IMR-90 (cell line): ENCODE measurements around the gene NDNF. TPM values are rescaled to one million over a fixed set of nuclear protein-coding genes. Genes with fewer than 3 reads are reported as not detected.

Experiments
- ATAC-seq: fragments of 200-7000 bp; cut with Tn5 transposase; 2 replicates; pipeline ENCODE4 v1.9.1; 2020; ENCODE audit warnings: low read depth, mild to moderate bottlenecking, moderate library complexity
- BruUV-seq: library from RNA; stranded (reverse); fragments of 400-500 nt; replicated peaks from 2 replicates; lab custom pipeline; 2021; lab: Mats Ljungman, UMichigan
- CTCF ChIA-PET: fragments of 300-600 bp; formaldehyde crosslinking; extraction: SDS; loops from one replicate; lab custom pipeline; 2021; ENCODE audit warnings: antibody characterized with exemption; lab: Yijun Ruan, JAX
- POLR2A ChIA-PET: fragments of 300-600 bp; sonication (Branson Sonifier 250); formaldehyde crosslinking; loops from one replicate; lab custom pipeline; 2022; ENCODE audit warnings: antibody characterized with exemption; ENCODE audit not compliant: unreplicated experiment; lab: Charles Lee
- DNase-seq: peaks from one replicate; pipeline ENCODE4 v3.0.0; 2013
- H2AFZ ChIP-seq: replicated peaks from 2 replicates; pipeline ENCODE3; 2013; ENCODE audit warnings: low read length, mild to moderate bottlenecking; ENCODE audit not compliant: poor library complexity
- H2AK5ac ChIP-seq: 2 replicates; pipeline ENCODE4 v1.6.1; 2013; ENCODE audit warnings: low read depth, low read length, inconsistent platforms
- H2AK9ac ChIP-seq: replicated peaks from 2 replicates; pipeline ENCODE3; 2013; ENCODE audit warnings: mild to moderate bottlenecking, low read depth, low read length, moderate library complexity; ENCODE audit not compliant: poor library complexity
- H2BK120ac ChIP-seq: 2 replicates; pipeline ENCODE4 v1.6.1; 2013; ENCODE audit warnings: low read depth, low read length, inconsistent platforms
- H2BK15ac ChIP-seq: 3 replicates; pipeline ENCODE4 v1.6.1; 2013; ENCODE audit warnings: low read depth, low read length, inconsistent platforms
- H2BK20ac ChIP-seq: 2 replicates; pipeline ENCODE4 v1.6.1; 2013; ENCODE audit warnings: low read depth, mild to moderate bottlenecking, inconsistent platforms, low read length, moderate library complexity
- H2BK5ac ChIP-seq: 2 replicates; pipeline ENCODE4 v1.6.1; 2013; ENCODE audit warnings: mild to moderate bottlenecking, low read depth, low read length, inconsistent platforms; ENCODE audit not compliant: poor library complexity, severe bottlenecking
- H3K14ac ChIP-seq: replicated peaks from 2 replicates; pipeline ENCODE4 v1.6.1; 2013; ENCODE audit warnings: low read depth, low read length, inconsistent platforms
- H3K18ac ChIP-seq: 2 replicates; pipeline ENCODE4 v1.6.1; 2013; ENCODE audit warnings: low read depth, low read length, control low read depth
- H3K23ac ChIP-seq: 2 replicates; pipeline ENCODE4 v1.6.1; 2013; ENCODE audit warnings: low read depth, low read length, inconsistent platforms
- H3K27ac ChIP-seq: 2 replicates; pipeline ENCODE4 v1.5.1; 2013; ENCODE audit warnings: mild to moderate bottlenecking, control low read depth, low read length; ENCODE audit not compliant: insufficient read depth
- H3K27me3 ChIP-seq: 2 replicates; pipeline ENCODE4 v1.6.1; 2013; ENCODE audit warnings: low read length; ENCODE audit not compliant: control insufficient read depth, insufficient read depth
- H3K36me3 ChIP-seq: 2 replicates; pipeline ENCODE4 v1.6.1; 2013; ENCODE audit warnings: low read length, mixed read lengths; ENCODE audit not compliant: control insufficient read depth, insufficient read depth
- H3K4ac ChIP-seq: 2 replicates; pipeline ENCODE4 v1.6.1; 2013; ENCODE audit warnings: low read depth, low read length, inconsistent platforms
- H3K4me1 ChIP-seq: 2 replicates; pipeline ENCODE4 v1.6.1; 2013; ENCODE audit warnings: low read length, mixed read lengths; ENCODE audit not compliant: control insufficient read depth, insufficient read depth
- H3K4me2 ChIP-seq: 2 replicates; pipeline ENCODE4 v1.6.1; 2013; ENCODE audit warnings: low read depth, mild to moderate bottlenecking, control low read depth, low read length, moderate library complexity
- H3K4me3 ChIP-seq: 2 replicates; pipeline ENCODE4 v1.5.1; 2013; ENCODE audit warnings: low read depth, mild to moderate bottlenecking, control low read depth, low read length, moderate library complexity; ENCODE audit not compliant: insufficient read depth
- H3K56ac ChIP-seq: 2 replicates; pipeline ENCODE4 v1.6.1; 2013; ENCODE audit warnings: low read length, inconsistent platforms; ENCODE audit not compliant: insufficient read depth; ENCODE audit errors: extremely low read depth
- H3K79me1 ChIP-seq, 2 experiments: 2 replicates each; pipeline ENCODE4 v1.6.1; 2013; ENCODE audit warnings: low read length in 2 of 2, inconsistent platforms in 1 of 2, low read depth in 1 of 2
- H3K9ac ChIP-seq: 2 replicates; pipeline ENCODE4 v1.6.1; 2013; ENCODE audit warnings: low read depth, low read length, control low read depth
- H3K9me1 ChIP-seq: 2 replicates; pipeline ENCODE4 v1.6.1; 2013; ENCODE audit warnings: low read length, inconsistent platforms; ENCODE audit not compliant: insufficient read depth
- H3K9me3 ChIP-seq: 2 replicates; pipeline ENCODE4 v1.6.1; 2013; ENCODE audit warnings: low read length; ENCODE audit not compliant: control insufficient read depth, insufficient read depth
- H4K20me1 ChIP-seq: 2 replicates; pipeline ENCODE4 v1.6.1; 2013; ENCODE audit warnings: low read length, inconsistent platforms; ENCODE audit not compliant: insufficient read depth
- H4K5ac ChIP-seq: 2 replicates; pipeline ENCODE4 v1.6.1; 2013; ENCODE audit warnings: mild to moderate bottlenecking, low read depth, low read length, control low read depth
- H4K8ac ChIP-seq, 2 experiments: 2 replicates each; pipeline ENCODE4 v1.6.1; 2013; ENCODE audit warnings: low read depth in 2 of 2, low read length in 2 of 2, control low read depth in 1 of 2, inconsistent platforms in 1 of 2
- H4K91ac ChIP-seq: 2 replicates; pipeline ENCODE4 v1.6.1; 2013; ENCODE audit warnings: low read depth, low read length, inconsistent platforms; ENCODE audit not compliant: insufficient read depth
- BHLHE40 ChIP-seq: fragments of 150-350 bp; IDR thresholded peaks from 2 replicates; pipeline ENCODE4 v1.6.1; 2016; ENCODE audit warnings: mild to moderate bottlenecking, low read depth, low read length
- CEBPB ChIP-seq: IDR thresholded peaks from 2 replicates; pipeline ENCODE4 v1.6.1; 2012; ENCODE audit warnings: low read depth, low read length, improper control_type of control experiment
- CHD1 ChIP-seq: IDR thresholded peaks from 2 replicates; pipeline ENCODE4 v1.6.1; 2012; ENCODE audit warnings: low read depth, low read length, improper control_type of control experiment
- FOS ChIP-seq: fragments of 150-350 bp; IDR thresholded peaks from 2 replicates; pipeline ENCODE4 v1.6.1; 2016; ENCODE audit warnings: low read depth, low read length
- MAFK ChIP-seq: IDR thresholded peaks from 2 replicates; pipeline ENCODE4 v1.6.1; 2012; ENCODE audit warnings: low read depth, low read length, improper control_type of control experiment
- MAZ ChIP-seq: IDR thresholded peaks from 2 replicates; pipeline ENCODE4 v1.6.1; 2012; ENCODE audit warnings: low read depth, mild to moderate bottlenecking, low read length, improper control_type of control experiment, moderate library complexity, borderline replicate concordance
- MXI1 ChIP-seq: IDR thresholded peaks from 2 replicates; pipeline ENCODE4 v1.6.1; 2012; ENCODE audit warnings: low read depth, mild to moderate bottlenecking, low read length, moderate library complexity, borderline replicate concordance
- NFE2L2 ChIP-seq: fragments of 150-350 bp; IDR thresholded peaks from 2 replicates; pipeline ENCODE4 v1.6.1; 2016; ENCODE audit warnings: low read depth, mild to moderate bottlenecking, low read length
- POLR2A ChIP-seq: IDR thresholded peaks from 2 replicates; pipeline ENCODE4 v1.6.1; 2012; ENCODE audit warnings: mild to moderate bottlenecking, low read depth, low read length
- RAD21 ChIP-seq: IDR thresholded peaks from 2 replicates; pipeline ENCODE4 v1.6.1; 2012; ENCODE audit warnings: low read length, improper control_type of control experiment
- RCOR1 ChIP-seq: IDR thresholded peaks from 2 replicates; pipeline ENCODE4 v1.6.1; 2012; ENCODE audit warnings: mild to moderate bottlenecking, low read length, improper control_type of control experiment; ENCODE audit not compliant: insufficient replicate concordance
- RFX5 ChIP-seq: IDR thresholded peaks from 2 replicates; pipeline ENCODE4 v1.8.0; 2012; ENCODE audit warnings: low read depth, mild to moderate bottlenecking, low read length, moderate library complexity
- SMC3 ChIP-seq: fragments of 150-350 bp; IDR thresholded peaks from 2 replicates; pipeline ENCODE4 v1.6.1; 2016; ENCODE audit warnings: low read depth, mild to moderate bottlenecking, antibody characterized with exemption, low read length, moderate library complexity
- WGBS, 2 experiments: methylation state at CpG; one replicate each; pipeline versions ENCODE4 v1.1.5 to v1.1.7; 2013; ENCODE audit warnings: missing lambda C conversion rate in 2 of 2; ENCODE audit not compliant: insufficient read length in 1 of 2; ENCODE audit errors: extremely low coverage in 2 of 2; 5-methylcytosine and 5-hydroxymethylcytosine counted together
- dilution Hi-C: fragments of 300-500 bp; cut with HindIII; formaldehyde crosslinking; loops from one replicate; pipeline ENCODE4 v1.14.3; 2018; ENCODE audit warnings: low sequenced_read_pairs; ENCODE audit not compliant: unreplicated experiment
- in situ Hi-C: fragments of 300-500 bp; cut with MboI; formaldehyde crosslinking; loops from 3 replicates; pipeline ENCODE4 v1.14.3; 2019; ENCODE audit warnings: low sequenced_read_pairs, inconsistent platforms, mixed read lengths
- intact Hi-C: fragments of 100-400 bp; cut with micrococcal nuclease; formaldehyde crosslinking; loops from 2 replicates; pipeline ENCODE4 v1.10.0; 2022
- polyA plus RNA-seq, 3 experiments: library from polyadenylated mRNA; depleted of rRNA; stranded (reverse); fragments of >200 nt; gene quantifications; 2 replicates each; pipeline ENCODE4 v1.2.3, GENCODE V29; 2012; ENCODE audit warnings: low replicate concordance in 1 of 3
- total RNA-seq: library from RNA; depleted of rRNA; stranded (reverse); fragments of >200 nt; gene quantifications from 2 replicates; pipeline ENCODE4 v1.2.3, GENCODE V29; 2012
- TF ChIP-seq, protein P1 (sequence below): fragments of 150-350 bp; IDR thresholded peaks from 2 replicates; pipeline ENCODE4 v1.6.1; 2017; ENCODE audit warnings: mild to moderate bottlenecking, antibody characterized with exemption, low read length, low read depth
- TF ChIP-seq, protein P2 (sequence below): conservative IDR thresholded peaks from 2 replicates; pipeline ENCODE4 v1.5.1; 2012; ENCODE audit warnings: mild to moderate bottlenecking, low read depth, low read length, improper control_type of control experiment
- TF ChIP-seq, protein P3 (sequence below): fragments of 150-350 bp; IDR thresholded peaks from 2 replicates; pipeline ENCODE4 v1.6.1; 2016; ENCODE audit warnings: low read depth, mild to moderate bottlenecking, low read length, moderate library complexity, borderline replicate concordance

NDNF gene
- total and polyA plus RNA-seq, 2 of the 4 experiments (the other 2 are of a cell fraction), result under 0.01 TPM; not detected in 1

DNA sequence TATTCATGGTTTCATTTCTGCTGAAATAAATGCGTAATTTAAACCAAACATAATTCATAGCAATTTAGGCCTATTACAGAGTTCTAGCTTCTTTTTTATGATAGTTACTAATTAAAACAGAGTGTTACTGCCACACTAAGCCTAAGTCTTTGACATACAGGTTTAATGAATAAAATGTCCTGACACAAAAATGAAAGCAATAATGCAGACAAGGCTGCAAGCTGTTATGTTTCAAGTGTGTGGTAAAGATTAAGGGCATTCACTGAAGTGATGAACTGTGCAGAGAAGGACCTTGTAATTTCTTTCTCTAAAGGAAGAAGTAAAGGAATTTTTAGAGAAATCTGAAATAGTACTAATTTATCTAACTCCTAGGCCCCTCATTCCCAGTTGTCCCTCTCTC is 2.9 kb downstream of the NDNF start:
- Histone ChIP-seq H3K27me3 (peaks cover 50% of the 10 kb centered on the region), H3K79me1 (no peaks in the 10 kb centered on the region), H4K91ac (no peak overlapping the region), H3K14ac (no peak overlapping the region), H4K20me1 (no peaks in the 10 kb centered on the region), H3K4me3 (no peak overlapping the region), H3K4me2 (no peak overlapping the region), H2BK15ac (no peak overlapping the region), H3K9ac (no peak overlapping the region), H4K5ac (no peak overlapping the region), H3K36me3 (no peaks in the 10 kb centered on the region), H3K56ac (no peak overlapping the region), H2AFZ (no peak overlapping the region), H3K9me3 (no peaks in the 10 kb centered on the region), H2AK5ac (no peak overlapping the region), H4K8ac (no peak overlapping the region), H2BK20ac (no peak overlapping the region), H2BK120ac (no peak overlapping the region), H3K27ac (no peak overlapping the region), H3K23ac (no peak overlapping the region), H2AK9ac (no peak overlapping the region), H3K18ac (no peak overlapping the region), H3K4me1 (peaks cover 5% of the 10 kb centered on the region; the same call in 1 of the 2 replicates), H3K9me1 (no peaks in the 10 kb centered on the region), H2BK5ac (no peak overlapping the region), H3K4ac (no peak overlapping the region)
- no CpG with 5 or more reads among the region's 1 CpG for WGBS, 2 experiments
- ChIA-PET CTCF (no interaction called here), POLR2A (no interaction called here)
- BruUV-seq, result no TSS peak
- intact Hi-C loops, result no loop called here
- dilution Hi-C loops, result no loop called here
- no peak for ATAC-seq
- TF ChIP-seq MAFK (no peak), POLR2A (no peak), CEBPB (no peak), RFX5 (no peak), SMC3 (no peak), MAZ (no peak), MXI1 (no peak), CHD1 (no peak), BHLHE40 (no peak), NFE2L2 (no peak), RCOR1 (no peak), RAD21 (no peak), FOS (no peak)
- TF ChIP-seq, protein P1, sequence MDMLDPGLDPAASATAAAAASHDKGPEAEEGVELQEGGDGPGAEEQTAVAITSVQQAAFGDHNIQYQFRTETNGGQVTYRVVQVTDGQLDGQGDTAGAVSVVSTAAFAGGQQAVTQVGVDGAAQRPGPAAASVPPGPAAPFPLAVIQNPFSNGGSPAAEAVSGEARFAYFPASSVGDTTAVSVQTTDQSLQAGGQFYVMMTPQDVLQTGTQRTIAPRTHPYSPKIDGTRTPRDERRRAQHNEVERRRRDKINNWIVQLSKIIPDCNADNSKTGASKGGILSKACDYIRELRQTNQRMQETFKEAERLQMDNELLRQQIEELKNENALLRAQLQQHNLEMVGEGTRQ, result no peak
- TF ChIP-seq, protein P2, sequence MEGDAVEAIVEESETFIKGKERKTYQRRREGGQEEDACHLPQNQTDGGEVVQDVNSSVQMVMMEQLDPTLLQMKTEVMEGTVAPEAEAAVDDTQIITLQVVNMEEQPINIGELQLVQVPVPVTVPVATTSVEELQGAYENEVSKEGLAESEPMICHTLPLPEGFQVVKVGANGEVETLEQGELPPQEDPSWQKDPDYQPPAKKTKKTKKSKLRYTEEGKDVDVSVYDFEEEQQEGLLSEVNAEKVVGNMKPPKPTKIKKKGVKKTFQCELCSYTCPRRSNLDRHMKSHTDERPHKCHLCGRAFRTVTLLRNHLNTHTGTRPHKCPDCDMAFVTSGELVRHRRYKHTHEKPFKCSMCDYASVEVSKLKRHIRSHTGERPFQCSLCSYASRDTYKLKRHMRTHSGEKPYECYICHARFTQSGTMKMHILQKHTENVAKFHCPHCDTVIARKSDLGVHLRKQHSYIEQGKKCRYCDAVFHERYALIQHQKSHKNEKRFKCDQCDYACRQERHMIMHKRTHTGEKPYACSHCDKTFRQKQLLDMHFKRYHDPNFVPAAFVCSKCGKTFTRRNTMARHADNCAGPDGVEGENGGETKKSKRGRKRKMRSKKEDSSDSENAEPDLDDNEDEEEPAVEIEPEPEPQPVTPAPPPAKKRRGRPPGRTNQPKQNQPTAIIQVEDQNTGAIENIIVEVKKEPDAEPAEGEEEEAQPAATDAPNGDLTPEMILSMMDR, result no peak
- TF ChIP-seq, protein P3, sequence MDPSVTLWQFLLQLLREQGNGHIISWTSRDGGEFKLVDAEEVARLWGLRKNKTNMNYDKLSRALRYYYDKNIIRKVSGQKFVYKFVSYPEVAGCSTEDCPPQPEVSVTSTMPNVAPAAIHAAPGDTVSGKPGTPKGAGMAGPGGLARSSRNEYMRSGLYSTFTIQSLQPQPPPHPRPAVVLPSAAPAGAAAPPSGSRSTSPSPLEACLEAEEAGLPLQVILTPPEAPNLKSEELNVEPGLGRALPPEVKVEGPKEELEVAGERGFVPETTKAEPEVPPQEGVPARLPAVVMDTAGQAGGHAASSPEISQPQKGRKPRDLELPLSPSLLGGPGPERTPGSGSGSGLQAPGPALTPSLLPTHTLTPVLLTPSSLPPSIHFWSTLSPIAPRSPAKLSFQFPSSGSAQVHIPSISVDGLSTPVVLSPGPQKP, result no peak
- no peak for DNase-seq
- in situ Hi-C loops, result no loop called here
